ENCODE data around the gene SEH1L.

SEH1L gene

DNA sequence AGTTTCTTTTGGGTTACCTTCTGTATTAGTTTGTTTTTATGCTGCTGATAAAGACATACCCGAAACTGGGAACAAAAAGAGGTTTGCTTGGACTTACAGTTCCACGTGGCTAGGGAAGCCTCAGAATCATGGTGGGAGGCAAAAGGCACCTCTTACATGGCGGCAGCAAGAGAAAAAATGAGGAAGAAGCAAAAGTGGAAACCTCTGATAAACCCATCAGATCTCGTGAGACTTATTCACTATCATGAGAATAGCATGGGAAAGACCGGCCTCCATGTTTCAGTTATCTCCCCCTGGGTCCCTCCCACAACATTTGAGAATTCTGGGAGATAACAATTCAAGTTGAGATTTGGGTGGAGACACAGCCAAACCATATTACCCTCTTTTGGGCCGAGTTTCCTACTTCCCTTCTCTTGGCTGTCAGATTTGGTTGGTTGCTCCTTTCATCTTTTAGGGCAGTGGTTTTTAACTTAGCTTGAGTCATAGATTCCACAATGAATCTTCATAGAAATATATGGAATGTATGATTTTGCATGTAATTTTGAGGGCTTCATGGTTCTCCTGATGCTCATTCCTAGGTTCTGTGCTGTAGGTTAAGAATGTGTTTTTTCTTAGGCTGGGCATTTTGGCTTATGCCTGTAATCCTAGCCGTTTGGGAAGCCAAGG, 87.6 kb downstream of the SEH1L start:
- no peak for DNase-seq

GRCh38 chr18:13036622-13037320, 89.0 kb downstream of the SEH1L start:
- DNase-seq: no peak

All from nucleus accumbens (tissue), 56 donors.